DND-41 (cell line): ENCODE measurements around the gene JMJD1C.
"Not testable (repeated sequence)": the region's sequence is repeated elsewhere in the genome, so short reads cannot be mapped to it uniquely, and the experiment has no call there.

Experiments used
- ATAC-seq: fragments of 200-7000 bp; cut with Tn5 transposase; 3 replicates; pipeline ENCODE4 v1.9.1; 2021; ENCODE audit warnings: low read depth; ENCODE audit not compliant: insufficient read depth
- DNase-seq: peaks from one replicate; pipeline ENCODE4 v3.0.0-alpha.2; 2020
- H2AFZ ChIP-seq: 2 replicates; pipeline ENCODE4 v1.6.0; 2012; ENCODE audit warnings: low read depth, low read length
- H3K27ac ChIP-seq: 2 replicates; pipeline ENCODE4 v1.5.1; 2012; ENCODE audit warnings: low read length, inconsistent platforms
- H3K27me3 ChIP-seq: fragments of 200-600 bp; sonication (generic); 2 replicates; pipeline ENCODE4 v1.6.0; 2012; ENCODE audit warnings: low read length, mild to moderate bottlenecking, inconsistent platforms; ENCODE audit not compliant: insufficient read depth, poor library complexity
- H3K36me3 ChIP-seq: 2 replicates; pipeline ENCODE4 v1.5.1; 2012; ENCODE audit warnings: low read length, inconsistent platforms; ENCODE audit not compliant: insufficient read depth
- H3K4me1 ChIP-seq: 2 replicates; pipeline ENCODE4 v1.5.1; 2012; ENCODE audit warnings: mild to moderate bottlenecking, low read length; ENCODE audit not compliant: insufficient read depth
- H3K4me2 ChIP-seq: 2 replicates; pipeline ENCODE4 v1.6.0; 2012; ENCODE audit warnings: mild to moderate bottlenecking, moderate library complexity, low read length, inconsistent platforms; ENCODE audit not compliant: insufficient read depth
- H3K4me3 ChIP-seq, 2 experiments: fragments of 200-600 bp in 1 of 2; shearing (Covaris generic) in 1 of 2; 2 replicates each; pipeline ENCODE4 v1.5.1; 2012 to 2016; ENCODE audit warnings: inconsistent platforms in 2 of 2, low read length in 2 of 2, mild to moderate bottlenecking in 2 of 2, low read depth in 1 of 2, moderate library complexity in 1 of 2
- H3K79me2 ChIP-seq: 2 replicates; pipeline ENCODE4 v1.6.0; 2012; ENCODE audit warnings: low read length, inconsistent platforms; ENCODE audit not compliant: insufficient read depth
- H3K9ac ChIP-seq: 2 replicates; pipeline ENCODE4 v1.6.0; 2012; ENCODE audit warnings: low read depth, mild to moderate bottlenecking, inconsistent platforms, low read length, moderate library complexity
- H3K9me3 ChIP-seq: 2 replicates; pipeline ENCODE4 v1.5.1; 2012; ENCODE audit warnings: low read length, moderate library complexity, mild to moderate bottlenecking, inconsistent platforms; ENCODE audit not compliant: insufficient read depth, severe bottlenecking
- H4K20me1 ChIP-seq: 2 replicates; pipeline ENCODE4 v1.6.0; 2012; ENCODE audit warnings: low read length; ENCODE audit not compliant: insufficient read depth
- EZH2 ChIP-seq: IDR thresholded peaks from 3 replicates; pipeline ENCODE4 v1.6.1; 2012; ENCODE audit warnings: borderline replicate concordance, low read depth, mild to moderate bottlenecking, moderate library complexity, low read length, inconsistent platforms; ENCODE audit not compliant: severe bottlenecking
- TF ChIP-seq, protein P1 (sequence below): IDR thresholded peaks from 2 replicates; pipeline ENCODE4 v1.5.1; 2012; ENCODE audit warnings: borderline replicate concordance, low read length, moderate library complexity, mild to moderate bottlenecking; ENCODE audit not compliant: poor library complexity, severe bottlenecking; ENCODE audit errors: extremely low read depth

The JMJD1C gene

GRCh38 chr10:63383141-63383540 lies 82.6 kb downstream of the JMJD1C start:
- no peak overlapping the region for H3K4me3 ChIP-seq
- H3K4me1 ChIP-seq = peaks cover 9% of the 10 kb centered on the region
- peaks cover 68% of the 10 kb centered on the region for H3K79me2 ChIP-seq
- no peaks in the 10 kb centered on the region for H3K9me3 ChIP-seq
- H2AFZ ChIP-seq = no peak overlapping the region
- ATAC-seq (no peak), DNase-seq (no peak)
- TF ChIP-seq, protein P1, sequence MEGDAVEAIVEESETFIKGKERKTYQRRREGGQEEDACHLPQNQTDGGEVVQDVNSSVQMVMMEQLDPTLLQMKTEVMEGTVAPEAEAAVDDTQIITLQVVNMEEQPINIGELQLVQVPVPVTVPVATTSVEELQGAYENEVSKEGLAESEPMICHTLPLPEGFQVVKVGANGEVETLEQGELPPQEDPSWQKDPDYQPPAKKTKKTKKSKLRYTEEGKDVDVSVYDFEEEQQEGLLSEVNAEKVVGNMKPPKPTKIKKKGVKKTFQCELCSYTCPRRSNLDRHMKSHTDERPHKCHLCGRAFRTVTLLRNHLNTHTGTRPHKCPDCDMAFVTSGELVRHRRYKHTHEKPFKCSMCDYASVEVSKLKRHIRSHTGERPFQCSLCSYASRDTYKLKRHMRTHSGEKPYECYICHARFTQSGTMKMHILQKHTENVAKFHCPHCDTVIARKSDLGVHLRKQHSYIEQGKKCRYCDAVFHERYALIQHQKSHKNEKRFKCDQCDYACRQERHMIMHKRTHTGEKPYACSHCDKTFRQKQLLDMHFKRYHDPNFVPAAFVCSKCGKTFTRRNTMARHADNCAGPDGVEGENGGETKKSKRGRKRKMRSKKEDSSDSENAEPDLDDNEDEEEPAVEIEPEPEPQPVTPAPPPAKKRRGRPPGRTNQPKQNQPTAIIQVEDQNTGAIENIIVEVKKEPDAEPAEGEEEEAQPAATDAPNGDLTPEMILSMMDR = no peak
- TF ChIP-seq EZH2 = no peak
- peaks cover 47% of the 10 kb centered on the region for H4K20me1 ChIP-seq
- no peaks in the 10 kb centered on the region for H3K27me3 ChIP-seq
- no peak overlapping the region for H3K27ac ChIP-seq
- no peak overlapping the region for H3K9ac ChIP-seq
- H3K4me2 ChIP-seq = no peak overlapping the region
- H3K36me3 ChIP-seq = peaks cover 7% of the 10 kb centered on the region; the same call in 1 of the 2 replicates

DNA sequence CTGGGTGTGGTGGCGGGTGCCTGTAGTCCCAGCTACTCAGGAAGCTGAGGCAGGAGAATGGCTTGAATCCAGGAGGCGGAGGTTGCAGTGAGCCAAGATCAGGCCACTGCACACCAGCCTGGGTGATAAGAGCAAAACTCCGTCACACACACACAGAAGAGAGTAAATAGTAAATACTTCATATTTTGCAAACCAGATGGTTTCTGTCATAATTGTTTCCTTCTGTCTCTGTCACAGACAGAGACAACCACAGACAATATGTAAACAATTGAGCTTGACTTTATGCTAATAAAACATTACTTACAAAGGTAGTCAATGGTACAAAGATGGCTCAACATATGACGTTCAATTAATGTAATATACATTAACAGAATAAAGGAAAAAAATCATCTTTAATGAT lies 83.7 kb downstream of the JMJD1C start:
- Histone ChIP-seq H4K20me1 (peaks cover 41% of the 10 kb centered on the region), H3K4me2 (no peak overlapping the region), H3K9me3 (no peaks in the 10 kb centered on the region), H3K4me3 (no peak overlapping the region), H2AFZ (no peak overlapping the region), H3K4me1 (peaks cover 3% of the 10 kb centered on the region; the same call in 1 of the 2 replicates), H3K79me2 (peaks cover 61% of the 10 kb centered on the region), H3K9ac (no peak overlapping the region), H3K36me3 (peaks cover 9% of the 10 kb centered on the region; the same call in 1 of the 2 replicates), H3K27ac (no peak overlapping the region), H3K27me3 (no peaks in the 10 kb centered on the region)
- ATAC-seq (no peak), DNase-seq (no peak)
- TF ChIP-seq, protein P1 = no peak
- TF ChIP-seq EZH2 = no peak

- not testable (repeated sequence) for H3K27ac ChIP-seq, ATAC-seq, DNase-seq, H3K4me2 ChIP-seq, H3K27me3 ChIP-seq, H2AFZ ChIP-seq, H3K4me3 ChIP-seq, H3K4me1 ChIP-seq, H3K9me3 ChIP-seq, H3K9ac ChIP-seq
- Histone ChIP-seq H3K36me3 (peaks cover 14% of the 10 kb centered on the region; the same call in 1 of the 2 replicates), H3K79me2 (peaks cover 59% of the 10 kb centered on the region), H4K20me1 (peaks cover 14% of the 10 kb centered on the region; the same call in 1 of the 2 replicates)
Measured at GRCh38 chr10:63377305-63377661, 88.5 kb downstream of the JMJD1C start.

- TF ChIP-seq EZH2 = no peak
- TF ChIP-seq, protein P1 = no peak
- ATAC-seq = no peak
- H3K4me2 ChIP-seq = no peak overlapping the region
- no peak for DNase-seq
- H3K79me2 ChIP-seq = peaks cover 63% of the 10 kb centered on the region
- H3K27ac ChIP-seq = no peak overlapping the region
- H3K9me3 ChIP-seq = no peaks in the 10 kb centered on the region
- peaks cover 14% of the 10 kb centered on the region; the same call in 1 of the 2 replicates for H3K36me3 ChIP-seq
- H3K4me3 ChIP-seq = no peak overlapping the region
- no peak overlapping the region for H3K9ac ChIP-seq
- no peaks in the 10 kb centered on the region for H3K4me1 ChIP-seq
- peaks cover 14% of the 10 kb centered on the region; the same call in 1 of the 2 replicates for H4K20me1 ChIP-seq
- H3K27me3 ChIP-seq = no peaks in the 10 kb centered on the region
- H2AFZ ChIP-seq = no peak overlapping the region
Measured at GRCh38 chr10:63376560-63377304, 89.0 kb downstream of the JMJD1C start.
